ENCODE measurements around the gene RIPK1.

DNA sequence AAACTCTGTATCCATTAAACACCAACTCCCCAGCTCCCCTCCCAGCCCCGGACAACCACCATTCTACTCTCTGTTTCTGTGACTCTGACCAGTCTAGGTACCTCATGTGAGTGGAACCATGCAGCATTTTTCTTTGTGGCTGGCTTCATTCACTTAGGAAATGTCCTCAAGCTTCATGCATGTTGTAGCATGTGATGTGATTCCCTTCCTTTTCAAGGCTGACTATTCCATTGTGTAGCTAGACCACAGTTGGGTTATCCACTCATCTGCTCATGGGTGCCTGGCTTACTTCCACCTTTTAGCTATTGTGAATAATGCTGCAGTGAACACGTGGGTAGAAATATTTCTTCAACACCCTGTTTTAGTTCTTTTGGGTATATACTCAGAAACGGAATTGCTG is 41.5 kb downstream of the RIPK1 start:
- TF ChIP-seq, protein P1, sequence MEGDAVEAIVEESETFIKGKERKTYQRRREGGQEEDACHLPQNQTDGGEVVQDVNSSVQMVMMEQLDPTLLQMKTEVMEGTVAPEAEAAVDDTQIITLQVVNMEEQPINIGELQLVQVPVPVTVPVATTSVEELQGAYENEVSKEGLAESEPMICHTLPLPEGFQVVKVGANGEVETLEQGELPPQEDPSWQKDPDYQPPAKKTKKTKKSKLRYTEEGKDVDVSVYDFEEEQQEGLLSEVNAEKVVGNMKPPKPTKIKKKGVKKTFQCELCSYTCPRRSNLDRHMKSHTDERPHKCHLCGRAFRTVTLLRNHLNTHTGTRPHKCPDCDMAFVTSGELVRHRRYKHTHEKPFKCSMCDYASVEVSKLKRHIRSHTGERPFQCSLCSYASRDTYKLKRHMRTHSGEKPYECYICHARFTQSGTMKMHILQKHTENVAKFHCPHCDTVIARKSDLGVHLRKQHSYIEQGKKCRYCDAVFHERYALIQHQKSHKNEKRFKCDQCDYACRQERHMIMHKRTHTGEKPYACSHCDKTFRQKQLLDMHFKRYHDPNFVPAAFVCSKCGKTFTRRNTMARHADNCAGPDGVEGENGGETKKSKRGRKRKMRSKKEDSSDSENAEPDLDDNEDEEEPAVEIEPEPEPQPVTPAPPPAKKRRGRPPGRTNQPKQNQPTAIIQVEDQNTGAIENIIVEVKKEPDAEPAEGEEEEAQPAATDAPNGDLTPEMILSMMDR (conservative IDR thresholded peaks at IDR 0.05), result no peak
- no peak for TF ChIP-seq ZFX (IDR thresholded peaks at IDR 0.05)

All from C4-2B (cell line).